DND-41 (cell line): Measurements from ENCODE around the gene GSTA4.
"Not testable (repeated sequence)": the region's sequence is repeated elsewhere in the genome, so short reads cannot be mapped to it uniquely, and the experiment has no call there.

Source experiments
- ATAC-seq: fragments of 200-7000 bp; cut with Tn5 transposase; 3 replicates; pipeline ENCODE4 v1.9.1; 2021; ENCODE audit warnings: low read depth; ENCODE audit not compliant: insufficient read depth
- DNase-seq: peaks from one replicate; pipeline ENCODE4 v3.0.0-alpha.2; 2020
- H2AFZ ChIP-seq: 2 replicates; pipeline ENCODE4 v1.6.0; 2012; ENCODE audit warnings: low read depth, low read length
- H3K27ac ChIP-seq: 2 replicates; pipeline ENCODE4 v1.5.1; 2012; ENCODE audit warnings: low read length, inconsistent platforms
- H3K27me3 ChIP-seq: fragments of 200-600 bp; sonication (generic); 2 replicates; pipeline ENCODE4 v1.6.0; 2012; ENCODE audit warnings: low read length, mild to moderate bottlenecking, inconsistent platforms; ENCODE audit not compliant: insufficient read depth, poor library complexity
- H3K36me3 ChIP-seq: 2 replicates; pipeline ENCODE4 v1.5.1; 2012; ENCODE audit warnings: low read length, inconsistent platforms; ENCODE audit not compliant: insufficient read depth
- H3K4me1 ChIP-seq: 2 replicates; pipeline ENCODE4 v1.5.1; 2012; ENCODE audit warnings: mild to moderate bottlenecking, low read length; ENCODE audit not compliant: insufficient read depth
- H3K4me2 ChIP-seq: 2 replicates; pipeline ENCODE4 v1.6.0; 2012; ENCODE audit warnings: mild to moderate bottlenecking, moderate library complexity, low read length, inconsistent platforms; ENCODE audit not compliant: insufficient read depth
- H3K4me3 ChIP-seq, 2 experiments: fragments of 200-600 bp in 1 of 2; shearing (Covaris generic) in 1 of 2; 2 replicates each; pipeline ENCODE4 v1.5.1; 2012 to 2016; ENCODE audit warnings: inconsistent platforms in 2 of 2, low read length in 2 of 2, mild to moderate bottlenecking in 2 of 2, low read depth in 1 of 2, moderate library complexity in 1 of 2
- H3K79me2 ChIP-seq: 2 replicates; pipeline ENCODE4 v1.6.0; 2012; ENCODE audit warnings: low read length, inconsistent platforms; ENCODE audit not compliant: insufficient read depth
- H3K9ac ChIP-seq: 2 replicates; pipeline ENCODE4 v1.6.0; 2012; ENCODE audit warnings: low read depth, mild to moderate bottlenecking, inconsistent platforms, low read length, moderate library complexity
- H3K9me3 ChIP-seq: 2 replicates; pipeline ENCODE4 v1.5.1; 2012; ENCODE audit warnings: low read length, moderate library complexity, mild to moderate bottlenecking, inconsistent platforms; ENCODE audit not compliant: insufficient read depth, severe bottlenecking
- H4K20me1 ChIP-seq: 2 replicates; pipeline ENCODE4 v1.6.0; 2012; ENCODE audit warnings: low read length; ENCODE audit not compliant: insufficient read depth
- CTCF ChIP-seq: IDR thresholded peaks from 2 replicates; pipeline ENCODE4 v1.5.1; 2012; ENCODE audit warnings: borderline replicate concordance, low read length, moderate library complexity, mild to moderate bottlenecking; ENCODE audit not compliant: poor library complexity, severe bottlenecking; ENCODE audit errors: extremely low read depth
- EZH2 ChIP-seq: IDR thresholded peaks from 3 replicates; pipeline ENCODE4 v1.6.1; 2012; ENCODE audit warnings: borderline replicate concordance, low read depth, mild to moderate bottlenecking, moderate library complexity, low read length, inconsistent platforms; ENCODE audit not compliant: severe bottlenecking

The GSTA4 gene

DNA sequence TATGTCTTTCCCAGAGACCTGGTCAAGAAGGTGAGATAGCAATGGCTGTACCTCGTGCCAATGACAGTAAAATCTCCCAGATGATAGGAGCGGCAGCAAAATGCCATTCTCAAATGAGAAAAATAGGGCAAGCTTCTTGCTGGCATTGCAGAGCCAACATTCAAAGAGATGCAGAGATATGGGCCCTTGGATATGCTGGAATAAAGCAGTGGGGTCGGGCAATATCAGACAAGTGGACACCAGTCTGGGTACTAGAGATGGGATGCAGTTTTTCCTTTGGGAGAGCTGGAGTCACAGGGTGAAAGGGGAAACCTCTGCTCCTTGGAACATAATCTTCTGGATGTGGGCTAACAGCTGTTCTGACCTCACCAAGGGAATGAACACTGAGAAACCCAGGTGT lies 29.0 kb downstream of the GSTA4 start:
- H3K4me1 ChIP-seq: no peaks in the 10 kb centered on the region
- no peaks in the 10 kb centered on the region for H3K79me2 ChIP-seq
- H3K9me3 ChIP-seq: no peaks in the 10 kb centered on the region
- H2AFZ ChIP-seq: no peak overlapping the region
- no peak overlapping the region for H3K27ac ChIP-seq
- no peak overlapping the region for H3K9ac ChIP-seq
- no peak for DNase-seq
- TF ChIP-seq EZH2: no peak
- TF ChIP-seq CTCF: no peak
- no peak overlapping the region for H3K4me3 ChIP-seq
- H3K4me2 ChIP-seq: no peak overlapping the region
- peaks cover 26% of the 10 kb centered on the region for H3K27me3 ChIP-seq
- no peaks in the 10 kb centered on the region for H4K20me1 ChIP-seq
- H3K36me3 ChIP-seq: no peaks in the 10 kb centered on the region
- no peak for ATAC-seq

DNA sequence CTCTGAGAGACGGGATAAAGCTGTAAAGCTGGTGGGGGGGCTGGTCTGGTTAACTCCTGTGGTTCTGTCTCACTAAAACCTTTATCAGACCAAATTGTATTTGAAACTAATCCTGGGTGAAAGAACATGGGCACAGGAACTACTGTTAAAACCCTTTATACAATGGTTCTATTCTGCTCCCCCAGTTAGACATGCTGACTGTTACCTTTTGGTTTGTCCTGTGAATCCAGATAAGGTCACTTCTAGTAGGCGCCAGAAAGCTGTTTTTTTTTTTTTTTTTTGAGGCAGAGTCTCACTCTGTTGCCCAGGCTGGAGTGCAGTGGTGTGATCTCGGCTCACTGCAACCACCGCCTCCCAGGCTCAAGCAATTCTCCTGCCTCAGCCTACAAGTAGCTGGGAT lies 29.7 kb downstream of the GSTA4 start:
- TF ChIP-seq CTCF (no peak), EZH2 (no peak)
- peaks cover 23% of the 10 kb centered on the region for H3K27me3 ChIP-seq
- no peaks in the 10 kb centered on the region for H3K4me1 ChIP-seq
- no peak overlapping the region for H3K9ac ChIP-seq
- no peak overlapping the region for H3K4me2 ChIP-seq
- H3K9me3 ChIP-seq: no peaks in the 10 kb centered on the region
- ATAC-seq: no peak
- DNase-seq: no peak
- no peak overlapping the region for H2AFZ ChIP-seq
- H3K4me3 ChIP-seq: no peak overlapping the region
- H4K20me1 ChIP-seq: no peaks in the 10 kb centered on the region
- H3K79me2 ChIP-seq: no peaks in the 10 kb centered on the region
- H3K36me3 ChIP-seq: no peaks in the 10 kb centered on the region
- H3K27ac ChIP-seq: no peak overlapping the region

DNA sequence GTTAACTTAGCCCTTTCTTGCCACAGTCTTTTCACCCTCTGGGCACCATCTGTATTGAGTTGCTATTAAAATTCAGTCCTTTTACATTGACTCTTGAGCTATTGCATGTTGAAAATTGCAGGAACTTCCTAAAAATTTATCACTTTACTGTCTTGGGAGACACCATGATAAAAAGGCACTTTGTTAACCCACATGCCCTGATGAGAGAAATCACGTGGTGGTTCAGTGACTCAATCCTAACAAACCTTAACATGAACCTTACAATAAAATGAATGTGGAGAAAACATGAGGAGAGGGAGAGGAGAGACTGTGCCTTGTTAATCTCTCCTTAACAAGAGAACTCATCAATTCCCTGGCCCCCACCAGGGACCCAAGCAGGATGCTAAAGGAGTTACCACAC lies 30.8 kb downstream of the GSTA4 start:
- Histone ChIP-seq H3K9me3 (no peaks in the 10 kb centered on the region), H3K27me3 (peaks cover 17% of the 10 kb centered on the region), H3K4me3 (no peak overlapping the region), H3K36me3 (no peaks in the 10 kb centered on the region), H4K20me1 (no peaks in the 10 kb centered on the region), H2AFZ (no peak overlapping the region), H3K27ac (no peak overlapping the region), H3K4me1 (no peaks in the 10 kb centered on the region), H3K9ac (no peak overlapping the region), H3K4me2 (no peak overlapping the region), H3K79me2 (no peaks in the 10 kb centered on the region)
- DNase-seq (no peak), ATAC-seq (no peak)
- no peak for TF ChIP-seq EZH2
- no peak for TF ChIP-seq CTCF

GRCh38 chr6:52962701-52963100 lies 32.4 kb downstream of the GSTA4 start:
- Histone ChIP-seq H3K4me2 (no peak overlapping the region), H3K27ac (no peak overlapping the region), H3K9ac (no peak overlapping the region), H3K9me3 (no peaks in the 10 kb centered on the region), H4K20me1 (no peaks in the 10 kb centered on the region), H3K4me3 (no peak overlapping the region), H3K36me3 (no peaks in the 10 kb centered on the region), H3K4me1 (no peaks in the 10 kb centered on the region), H3K79me2 (no peaks in the 10 kb centered on the region), H3K27me3 (peaks cover 14% of the 10 kb centered on the region), H2AFZ (no peak overlapping the region)
- no peak for TF ChIP-seq EZH2
- TF ChIP-seq CTCF: no peak
- no peak for ATAC-seq
- DNase-seq: no peak

GRCh38 chr6:52961022-52961421 lies 34.1 kb downstream of the GSTA4 start:
- not testable (repeated sequence) for H3K36me3 ChIP-seq, H3K4me2 ChIP-seq, H3K79me2 ChIP-seq, H3K4me3 ChIP-seq, H3K9ac ChIP-seq, H3K4me1 ChIP-seq, DNase-seq, H4K20me1 ChIP-seq, ATAC-seq, H2AFZ ChIP-seq, H3K9me3 ChIP-seq, H3K27ac ChIP-seq
- peaks cover 16% of the 10 kb centered on the region for H3K27me3 ChIP-seq
